ENCODE data around the gene KICS2.
"Not testable (repeated sequence)": the region's sequence is repeated elsewhere in the genome, so short reads cannot be mapped to it uniquely, and the experiment has no call there.

DNA sequence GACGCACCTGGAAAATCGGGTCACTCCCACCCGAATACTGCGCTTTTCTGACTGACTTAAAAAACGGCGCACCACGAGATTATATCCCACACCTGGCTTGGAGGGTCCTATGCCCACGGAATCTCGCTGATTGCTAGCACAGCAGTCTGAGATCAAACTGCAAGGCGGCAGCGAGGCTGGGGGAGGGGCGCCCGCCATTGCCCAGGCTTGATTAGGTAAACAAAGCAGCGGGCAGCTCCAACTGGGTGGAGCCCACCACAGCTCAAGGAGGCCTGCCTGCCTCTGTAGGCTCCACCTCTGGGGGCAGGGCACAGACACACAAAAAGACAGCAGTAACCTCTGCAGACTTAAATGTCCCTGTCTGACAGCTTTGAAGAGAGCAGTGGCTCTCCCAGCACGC, 26.3 kb downstream of the KICS2 start:
- not testable (repeated sequence) for TF ChIP-seq CTCF, POLR2A (IDR thresholded peaks at IDR 0.05)
